ENCODE measurements around the gene TOX2.

Gene TOX2

GRCh38 chr20:44018942-44019637 is 104.4 kb downstream of the TOX2 start:
- no peak for DNase-seq (ENCODE audit: low read depth)

DNA sequence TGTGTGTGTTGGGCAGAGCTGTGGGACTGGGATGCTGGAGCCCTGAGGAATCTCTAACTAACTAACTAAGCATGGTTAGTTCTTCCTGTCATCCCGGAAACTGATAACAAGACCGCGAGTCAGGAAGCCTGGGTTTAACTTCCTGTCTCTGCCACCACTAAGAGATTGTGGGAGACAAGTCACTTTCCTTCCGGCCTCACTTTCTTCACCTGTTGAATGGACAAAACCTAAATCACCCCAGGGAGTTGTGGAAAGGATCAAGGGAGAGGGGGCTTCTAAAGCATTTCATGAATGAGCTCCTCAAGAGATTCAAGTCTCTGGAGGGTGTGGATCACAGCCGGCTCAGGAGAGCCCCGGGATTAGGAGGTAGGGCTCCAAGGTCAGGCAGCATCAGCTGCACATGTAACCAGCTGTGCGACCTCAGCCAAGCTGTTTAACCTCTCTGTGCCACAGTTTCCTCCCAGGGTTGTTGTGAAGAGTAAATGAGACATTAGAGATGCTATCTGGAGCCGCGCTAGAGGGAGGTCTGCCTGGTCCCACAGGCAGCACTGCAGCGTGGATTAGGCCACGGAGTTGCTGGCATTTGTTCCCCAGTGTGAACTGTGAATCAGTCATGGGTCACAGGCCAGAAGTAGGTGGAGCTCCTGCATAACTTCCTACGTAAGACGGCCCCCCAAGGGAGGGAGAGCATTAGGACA is 105.1 kb downstream of the TOX2 start:
- DNase-seq (ENCODE audit: low read depth), result peak; percentile 70

DNA sequence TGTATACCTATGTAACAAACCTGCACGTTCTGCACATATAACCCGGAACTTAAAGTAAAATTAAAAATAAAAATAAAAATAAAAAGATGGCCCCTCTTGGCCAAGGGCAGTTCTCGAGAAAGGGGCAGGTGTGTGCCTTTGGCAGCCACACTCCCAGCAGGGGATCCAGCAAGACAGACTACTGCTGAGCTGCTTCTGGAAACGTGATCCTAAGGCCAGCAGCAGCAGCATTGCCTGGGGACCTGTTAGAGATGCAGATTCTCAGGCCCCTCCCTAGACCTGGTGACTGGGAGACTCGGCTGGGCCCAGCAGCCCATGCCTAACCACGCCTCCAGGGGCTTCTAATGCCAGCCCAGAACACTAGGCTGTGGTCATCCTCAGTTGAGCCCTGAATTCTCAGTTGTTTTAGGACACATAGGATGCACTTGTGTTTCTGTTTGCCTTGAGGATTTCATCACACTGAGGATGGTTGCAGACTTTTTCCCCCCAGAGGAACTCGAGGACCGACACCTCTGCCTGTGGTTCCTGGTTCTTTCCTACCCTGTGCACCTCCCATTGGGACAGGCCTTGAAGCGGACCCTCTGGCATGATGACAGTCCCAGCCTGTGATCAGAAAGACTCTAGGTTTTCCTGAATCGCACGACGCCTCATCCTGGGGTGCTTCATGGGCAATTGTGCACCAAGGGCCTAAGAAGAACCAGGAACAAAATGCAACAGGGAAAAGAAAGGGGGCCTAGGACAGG is 105.9 kb downstream of the TOX2 start:
- no peak for DNase-seq (ENCODE audit: low read depth)

DNA sequence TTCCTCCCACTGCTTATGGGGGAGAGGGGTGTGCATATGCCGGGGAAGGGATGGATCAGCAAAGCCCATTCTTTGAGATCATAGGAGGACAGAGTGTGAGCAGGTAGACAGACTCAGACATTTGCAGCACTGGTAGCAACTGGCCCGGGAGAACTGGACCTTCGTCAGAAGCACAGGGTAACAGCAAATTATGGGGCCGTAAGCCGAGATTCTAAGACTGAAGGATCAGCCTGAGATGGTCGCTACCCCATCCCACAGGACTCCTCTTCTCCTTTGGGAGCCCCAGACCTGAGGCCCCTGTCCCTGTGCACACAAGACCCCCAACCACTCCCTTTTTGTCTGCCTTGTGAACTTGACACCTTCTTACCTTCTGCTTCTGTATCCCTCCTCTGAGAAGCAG is 106.5 kb downstream of the TOX2 start:
- DNase-seq (ENCODE audit: low read depth), result no peak

DNA sequence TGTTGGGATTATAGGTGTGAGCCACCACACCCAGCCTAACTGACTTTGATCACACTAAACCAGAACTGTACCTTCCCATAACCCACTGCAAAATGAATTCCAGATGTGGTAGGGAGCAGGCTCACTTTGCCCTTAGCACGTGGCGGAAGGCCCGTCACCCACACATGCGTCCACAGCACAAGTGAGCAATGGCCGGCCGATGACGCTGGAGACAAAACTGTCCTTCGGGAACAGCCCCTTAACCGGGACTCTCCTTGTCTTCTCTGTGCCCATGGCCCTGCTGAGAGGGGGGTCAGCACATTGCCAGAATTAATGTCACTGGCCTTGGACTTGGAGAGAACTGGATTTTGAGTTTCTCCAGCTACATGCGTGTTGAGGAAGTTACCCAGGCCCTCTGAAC is 107.2 kb downstream of the TOX2 start:
- no peak for DNase-seq (ENCODE audit: low read depth)

- DNase-seq (ENCODE audit: low read depth), result no peak
Observed at GRCh38 chr20:44022464-44022863, 107.8 kb downstream of the TOX2 start.

DNA sequence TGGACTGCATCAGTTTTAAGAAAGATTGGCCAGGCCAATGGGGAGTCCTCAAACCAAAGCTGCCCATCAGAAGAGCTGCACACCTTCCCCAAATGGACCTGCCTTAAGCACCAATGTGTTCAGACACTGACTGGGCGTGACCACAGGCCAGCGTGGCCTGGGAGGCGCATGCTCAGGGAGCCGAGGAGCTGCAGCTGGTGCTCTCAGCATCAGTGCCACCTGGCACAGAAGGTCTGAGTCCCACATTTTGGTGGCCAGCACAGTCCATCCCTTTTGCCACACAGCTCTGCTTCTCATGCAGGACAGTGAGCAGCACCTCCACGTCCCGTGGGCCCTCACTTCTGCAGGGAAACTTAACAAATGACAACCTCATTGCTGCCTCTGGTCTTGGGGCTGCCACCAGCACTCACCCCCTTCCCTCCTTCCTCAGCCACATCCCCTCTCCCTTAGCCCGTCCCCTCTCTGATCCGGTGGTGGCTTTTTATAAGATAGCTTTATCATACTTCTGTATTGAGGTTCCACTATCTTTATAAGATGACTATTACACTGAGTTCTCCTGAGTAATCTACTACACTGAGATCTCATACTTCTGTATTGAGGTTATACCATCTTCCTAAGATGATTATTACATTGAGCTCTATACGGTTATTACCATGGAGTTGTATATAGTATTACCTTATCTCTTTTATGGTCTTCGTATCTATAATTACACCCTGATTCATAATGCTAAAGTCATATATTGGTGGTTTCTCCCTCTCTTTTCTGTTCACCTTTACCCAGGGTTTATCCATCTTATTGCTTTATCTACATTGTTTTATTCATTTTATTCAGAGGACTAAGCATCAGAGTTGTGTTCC is 109.1 kb downstream of the TOX2 start:
- DNase-seq (ENCODE audit: low read depth), result no peak

- no peak for DNase-seq (ENCODE audit: low read depth)
Observed at GRCh38 chr20:44024820-44025580, 110.3 kb downstream of the TOX2 start.

DNA sequence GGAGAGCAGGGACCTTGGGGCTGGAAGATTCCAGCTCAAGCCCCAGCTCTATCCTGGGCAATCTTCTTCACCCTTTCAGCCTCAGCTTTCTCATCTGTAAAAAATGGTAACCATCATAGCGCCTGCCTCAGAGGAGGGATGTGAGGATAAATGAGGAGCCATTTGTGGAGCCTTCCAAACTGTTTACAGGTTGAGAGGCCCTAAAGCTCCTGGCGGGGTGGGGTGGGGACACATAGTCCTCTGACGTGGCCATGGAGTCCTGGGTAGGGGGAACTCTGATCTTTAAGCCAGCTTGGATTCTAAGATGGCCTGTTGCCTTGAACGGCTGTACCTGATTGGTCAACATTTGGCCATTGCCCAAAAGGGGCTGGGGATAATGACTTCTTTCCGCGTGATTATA is 111.1 kb downstream of the TOX2 start:
- DNase-seq (ENCODE audit: low read depth), result no peak

DNA sequence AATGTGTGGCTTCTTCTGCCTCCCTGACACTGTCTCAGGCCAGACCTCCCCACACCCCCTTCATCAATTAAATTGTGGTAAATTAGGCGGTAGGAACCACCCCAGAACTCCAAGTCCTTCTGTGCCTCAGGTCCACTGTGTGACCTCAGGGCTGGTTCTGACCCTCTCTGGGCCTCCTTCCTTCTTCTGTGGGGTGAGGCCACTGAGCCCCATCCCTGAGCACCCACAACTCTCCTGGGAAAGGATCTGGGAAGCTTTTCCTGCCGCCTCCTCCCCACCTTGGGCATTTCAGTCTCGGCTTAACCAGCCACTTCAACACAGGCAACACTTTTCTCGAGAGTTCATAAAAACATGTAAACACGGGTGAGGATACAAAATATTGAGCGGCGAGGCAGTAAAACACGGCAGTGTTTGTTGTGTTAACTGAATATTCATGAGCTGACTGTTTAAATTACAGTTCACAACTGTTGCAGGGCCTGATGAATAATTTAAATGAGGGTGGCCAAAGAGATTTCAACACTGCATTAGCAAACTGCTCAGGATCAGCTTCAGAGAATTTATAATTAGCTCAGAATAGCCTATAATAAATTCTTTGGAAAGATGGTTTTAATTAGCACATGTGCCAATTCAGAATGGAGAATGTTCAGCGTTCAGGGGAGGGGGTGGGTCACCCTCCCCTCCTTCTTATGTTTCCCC is 112.1 kb downstream of the TOX2 start:
- no peak for DNase-seq (ENCODE audit: low read depth)

DNA sequence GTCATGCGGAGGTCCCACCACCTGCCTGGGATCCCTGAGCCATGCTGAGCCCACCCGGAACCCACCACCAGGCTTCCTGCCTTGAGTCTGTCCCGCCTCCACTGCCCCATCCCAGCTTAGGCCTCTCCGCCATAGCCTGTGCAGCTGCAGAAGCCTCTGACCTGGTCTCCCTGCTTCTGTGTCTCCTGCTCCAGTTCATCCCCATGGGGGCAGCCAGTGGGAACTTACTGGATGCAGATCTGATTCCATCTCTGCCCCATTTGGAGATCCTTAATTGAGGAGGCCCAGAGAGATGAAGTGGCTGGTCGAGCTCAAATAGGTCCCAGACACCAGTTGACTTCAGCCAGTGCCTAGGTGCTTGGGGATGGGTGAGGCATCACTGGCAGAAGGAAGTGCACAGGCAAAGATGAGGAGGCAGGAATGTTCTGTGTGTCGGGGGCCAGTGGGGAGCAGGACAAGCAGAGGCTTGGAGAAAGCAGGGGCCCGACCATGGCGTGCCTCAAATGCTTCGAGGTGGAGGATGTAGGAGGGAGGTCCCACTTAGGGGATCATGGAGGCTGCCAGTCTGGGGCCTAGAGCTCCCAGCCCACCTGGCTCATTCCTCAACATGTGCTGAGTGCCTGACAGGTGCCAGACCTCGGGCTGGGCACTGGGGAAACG is 112.8 kb downstream of the TOX2 start:
- DNase-seq (ENCODE audit: low read depth), result no peak

DNA sequence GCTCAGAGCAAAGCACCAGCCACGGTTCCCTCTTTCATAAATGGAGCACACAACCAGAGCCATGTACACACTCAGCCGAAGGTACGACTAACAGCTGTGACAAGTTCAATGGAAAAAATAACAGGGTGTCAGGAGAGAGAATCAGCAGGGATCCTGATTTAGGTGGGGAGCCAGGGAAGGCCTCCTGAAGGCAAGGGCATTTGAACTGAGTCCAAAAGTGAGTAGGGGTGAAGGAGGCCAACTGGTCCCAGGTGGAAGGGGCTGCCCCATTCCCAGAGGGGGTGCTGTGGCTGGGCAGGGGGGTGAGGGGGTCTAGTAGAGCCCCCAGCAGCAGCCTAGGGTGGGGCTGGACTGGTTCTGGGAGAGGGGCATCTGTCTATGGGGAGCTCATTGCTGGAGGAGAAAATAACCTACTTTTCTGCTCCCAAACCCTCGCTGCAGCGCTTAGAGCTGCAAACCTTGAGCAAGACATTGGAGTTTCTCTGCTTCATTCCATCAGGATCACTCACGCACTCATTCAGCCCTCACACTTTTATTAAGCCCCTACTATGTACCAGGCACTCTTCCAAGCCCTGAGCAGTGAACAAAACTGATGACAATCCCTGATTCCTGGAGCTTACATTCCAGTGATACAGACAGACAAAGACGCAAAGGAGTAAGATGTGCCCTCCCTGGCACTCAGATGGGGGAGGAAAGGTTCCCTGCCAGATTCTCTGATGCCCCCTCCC is 113.5 kb downstream of the TOX2 start:
- DNase-seq (ENCODE audit: low read depth), result no peak

- DNase-seq (ENCODE audit: low read depth), result no peak
Observed at GRCh38 chr20:44028868-44029847, 114.5 kb downstream of the TOX2 start.

DNA sequence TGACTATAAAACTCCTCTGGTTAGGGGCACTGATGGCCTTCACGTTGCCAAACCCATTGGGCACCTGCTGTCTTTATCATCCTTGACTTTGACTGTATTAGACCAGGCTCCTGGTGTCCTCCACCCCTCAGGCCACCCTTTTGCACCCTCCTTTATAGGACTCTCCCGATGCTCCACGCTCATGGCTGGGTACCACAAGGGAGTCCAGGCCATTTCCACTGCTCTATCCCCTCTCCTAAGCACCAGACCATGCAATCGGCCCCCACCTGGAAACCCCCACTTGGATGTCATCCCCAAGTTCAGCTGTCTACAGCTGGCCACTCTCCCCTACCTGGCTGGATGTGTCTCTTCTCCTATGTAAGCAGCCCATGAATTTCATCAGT is 115.2 kb downstream of the TOX2 start:
- DNase-seq (ENCODE audit: low read depth), result no peak

DNA sequence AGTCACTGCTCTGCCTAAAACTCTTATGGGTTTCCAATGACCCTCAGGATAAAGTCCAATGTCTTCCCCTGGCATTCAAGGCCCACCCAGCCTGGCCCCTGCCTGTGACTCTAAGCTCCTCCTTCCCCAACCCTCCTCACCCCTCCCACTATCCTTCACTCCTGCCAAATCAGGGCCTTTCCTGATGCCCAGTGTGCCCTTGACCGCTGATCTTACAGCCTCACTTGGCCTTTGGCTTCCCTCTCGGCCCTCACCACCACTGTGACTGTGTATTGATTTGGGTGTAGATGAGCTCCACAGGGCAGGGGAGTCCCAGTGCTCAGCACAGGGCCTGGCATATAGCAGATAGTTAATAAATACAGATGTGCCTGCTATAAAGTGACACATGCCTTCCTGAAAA is 115.7 kb downstream of the TOX2 start:
- no peak for DNase-seq (ENCODE audit: low read depth)

GRCh38 chr20:44031001-44031574 is 116.4 kb downstream of the TOX2 start:
- DNase-seq (ENCODE audit: low read depth), result no peak

DNA sequence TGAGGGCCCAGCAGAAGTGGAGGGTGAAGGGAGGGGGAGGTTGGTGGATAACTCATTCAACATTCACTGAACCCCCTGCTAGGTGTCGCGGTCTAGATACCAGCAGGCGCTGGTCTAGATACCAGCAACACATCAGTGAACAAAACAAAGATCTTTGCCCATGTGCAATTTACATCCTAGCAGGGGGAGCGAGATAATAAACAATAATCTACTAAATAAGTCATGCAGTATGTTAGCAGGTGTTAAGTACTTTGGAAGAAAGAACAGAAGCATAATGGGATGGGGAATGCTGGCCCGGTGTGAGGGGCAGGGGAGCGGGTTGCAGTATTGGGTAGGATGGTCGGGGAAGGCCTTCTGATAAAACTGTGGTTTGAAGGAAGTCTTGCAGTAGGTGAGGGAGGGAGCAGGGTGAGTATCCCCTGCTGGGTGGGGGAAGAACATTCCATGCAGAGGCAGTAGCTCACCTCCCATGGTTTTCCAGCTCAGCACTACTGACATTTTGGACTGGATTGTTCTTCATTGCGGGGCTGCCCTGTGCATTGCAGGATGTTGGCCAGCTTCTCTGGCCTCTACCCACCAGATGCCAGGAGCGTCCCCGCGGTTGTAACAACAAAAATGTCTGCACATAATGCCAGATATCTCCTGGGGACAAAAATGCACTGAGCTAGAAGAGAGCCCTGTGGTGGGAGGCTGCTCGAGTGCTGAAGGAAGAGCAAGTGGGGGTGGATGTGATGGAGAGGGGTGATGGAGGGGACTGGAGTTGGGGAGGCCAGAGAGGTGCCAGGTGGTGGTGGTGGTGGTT is 117.3 kb downstream of the TOX2 start:
- no peak for DNase-seq (ENCODE audit: low read depth)

Data from ELR (cell line).